Endodermal cell (in vitro differentiated cells): Measurements from ENCODE around the gene CYP4B1. TPM values are rescaled to one million over a fixed set of nuclear protein-coding genes. Genes with fewer than 3 reads are reported as not detected.

ENCODE experiments used
- DNase-seq: peaks from one replicate; pipeline ENCODE4 v3.0.0-alpha.2; 2017
- H3K27ac ChIP-seq: 2 replicates; pipeline ENCODE4 v1.5.1; 2013; ENCODE audit warnings: mild to moderate bottlenecking, low read depth, low read length, moderate library complexity
- H3K27me3 ChIP-seq: 2 replicates; pipeline ENCODE4 v1.6.1; 2013; ENCODE audit warnings: mild to moderate bottlenecking, low read length, moderate library complexity; ENCODE audit not compliant: insufficient read depth, control insufficient read depth, poor library complexity, severe bottlenecking
- H3K36me3 ChIP-seq: 2 replicates; pipeline ENCODE4 v1.7.0; 2013; ENCODE audit warnings: mild to moderate bottlenecking, low read length, moderate library complexity; ENCODE audit not compliant: control insufficient read depth, insufficient read depth
- H3K4me1 ChIP-seq: one replicate; pipeline ENCODE4 v1.7.0; 2013; ENCODE audit warnings: low read length; ENCODE audit not compliant: control insufficient read depth, insufficient read depth
- H3K4me3 ChIP-seq: 2 replicates; pipeline ENCODE4 v1.5.1; 2013; ENCODE audit warnings: mild to moderate bottlenecking, low read length, moderate library complexity
- H3K9ac ChIP-seq: 2 replicates; pipeline ENCODE4 v1.6.1; 2013; ENCODE audit warnings: mild to moderate bottlenecking, low read length, moderate library complexity; ENCODE audit not compliant: poor library complexity, severe bottlenecking; ENCODE audit errors: extremely low read depth
- H3K9me3 ChIP-seq: 2 replicates; pipeline ENCODE4 v1.6.1; 2013; ENCODE audit warnings: mild to moderate bottlenecking, low read length, moderate library complexity; ENCODE audit not compliant: control insufficient read depth
- H3K27ac Mint-ChIP-seq: 2 replicates; pipeline ENCODE4 v1.8.0; 2020; ENCODE audit warnings: mixed read lengths
- H3K27me3 Mint-ChIP-seq: 2 replicates; pipeline ENCODE4 v1.8.0; 2021; ENCODE audit warnings: mild to moderate bottlenecking, mixed read lengths; ENCODE audit not compliant: insufficient read depth
- H3K36me3 Mint-ChIP-seq: 2 replicates; pipeline ENCODE4 v1.8.0; 2020; ENCODE audit warnings: low read depth, mixed read lengths
- H3K4me1 Mint-ChIP-seq: 2 replicates; pipeline ENCODE4 v1.8.0; 2020; ENCODE audit warnings: mixed read lengths
- H3K4me3 Mint-ChIP-seq: 2 replicates; pipeline ENCODE4 v1.8.0; 2020; ENCODE audit warnings: mild to moderate bottlenecking, moderate library complexity, mixed read lengths
- H3K9me3 Mint-ChIP-seq: 2 replicates; pipeline ENCODE4 v1.8.0; 2020; ENCODE audit warnings: mild to moderate bottlenecking, mixed read lengths
- WGBS, 2 experiments: methylation state at CpG; one replicate each; pipeline versions ENCODE4 v1.1.5 to v1.1.7; 2013; ENCODE audit warnings: missing lambda C conversion rate in 2 of 2, mixed read lengths in 1 of 2; ENCODE audit not compliant: insufficient coverage in 1 of 2, insufficient read length in 1 of 2; 5-methylcytosine and 5-hydroxymethylcytosine counted together
- total RNA-seq, 2 donors: library from RNA; stranded (reverse); fragmentation: NEBNext Ultra II Directional in 1 of 2; extraction: Animal tissue kit (Norgen Biotek cat#: 25700) in 1 of 2; gene quantifications; 2 replicates in 1 of 2; 3 replicates in 1 of 2; pipeline ENCODE4 v1.2.1, GENCODE V29; 2021
- TF ChIP-seq, protein P1 (sequence below): fragments of 200-600 bp; sonication (generic); conservative IDR thresholded peaks from 2 replicates; pipeline ENCODE4 v1.5.0; 2021; ENCODE audit warnings: antibody characterized with exemption, mild to moderate bottlenecking

CYP4B1 gene
- total RNA-seq, 2 donors from 2014 or later: 0.92 to 2.0 TPM

DNA sequence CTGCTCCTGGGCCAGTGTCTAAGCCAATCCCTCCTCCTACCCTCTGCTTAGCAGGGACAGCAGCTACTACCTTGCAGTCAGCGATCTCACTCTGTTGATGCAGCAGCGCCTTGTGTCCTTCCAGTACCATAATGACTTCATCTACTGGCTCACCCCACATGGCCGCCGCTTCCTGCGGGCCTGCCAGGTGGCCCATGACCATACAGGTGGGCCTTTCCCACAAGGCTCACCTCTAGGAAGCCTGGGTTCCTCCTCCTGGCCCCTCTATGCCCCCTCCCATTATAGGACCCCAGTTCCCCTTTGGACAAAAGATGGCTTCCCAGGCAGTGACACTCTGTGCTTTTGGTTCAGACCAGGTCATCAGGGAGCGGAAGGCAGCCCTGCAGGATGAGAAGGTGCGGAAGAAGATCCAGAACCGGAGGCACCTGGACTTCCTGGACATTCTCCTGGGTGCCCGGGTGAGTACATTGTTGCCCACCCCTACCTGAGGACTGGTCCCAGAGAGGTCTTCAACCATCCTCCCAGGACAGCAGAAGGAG lies 15.1 kb downstream of the CYP4B1 start:
- H3K9ac ChIP-seq: no peak overlapping the region
- H3K9me3 ChIP-seq: peaks cover 6% of the 10 kb centered on the region
- H3K36me3 ChIP-seq: no peaks in the 10 kb centered on the region
- no peaks in the 10 kb centered on the region for H3K4me1 Mint-ChIP-seq
- no peaks in the 10 kb centered on the region for H3K36me3 Mint-ChIP-seq
- H3K27me3 ChIP-seq: no peaks in the 10 kb centered on the region
- no peak overlapping the region for H3K27ac ChIP-seq
- TF ChIP-seq, protein P1, sequence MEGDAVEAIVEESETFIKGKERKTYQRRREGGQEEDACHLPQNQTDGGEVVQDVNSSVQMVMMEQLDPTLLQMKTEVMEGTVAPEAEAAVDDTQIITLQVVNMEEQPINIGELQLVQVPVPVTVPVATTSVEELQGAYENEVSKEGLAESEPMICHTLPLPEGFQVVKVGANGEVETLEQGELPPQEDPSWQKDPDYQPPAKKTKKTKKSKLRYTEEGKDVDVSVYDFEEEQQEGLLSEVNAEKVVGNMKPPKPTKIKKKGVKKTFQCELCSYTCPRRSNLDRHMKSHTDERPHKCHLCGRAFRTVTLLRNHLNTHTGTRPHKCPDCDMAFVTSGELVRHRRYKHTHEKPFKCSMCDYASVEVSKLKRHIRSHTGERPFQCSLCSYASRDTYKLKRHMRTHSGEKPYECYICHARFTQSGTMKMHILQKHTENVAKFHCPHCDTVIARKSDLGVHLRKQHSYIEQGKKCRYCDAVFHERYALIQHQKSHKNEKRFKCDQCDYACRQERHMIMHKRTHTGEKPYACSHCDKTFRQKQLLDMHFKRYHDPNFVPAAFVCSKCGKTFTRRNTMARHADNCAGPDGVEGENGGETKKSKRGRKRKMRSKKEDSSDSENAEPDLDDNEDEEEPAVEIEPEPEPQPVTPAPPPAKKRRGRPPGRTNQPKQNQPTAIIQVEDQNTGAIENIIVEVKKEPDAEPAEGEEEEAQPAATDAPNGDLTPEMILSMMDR: no peak
- H3K4me1 ChIP-seq: no peaks in the 10 kb centered on the region
- H3K4me3 Mint-ChIP-seq: no peak overlapping the region
- 92 to 94% methylated on average over 3 to 9 of the region's 9 CpGs for WGBS, 2 experiments
- peaks cover 16% of the 10 kb centered on the region for H3K27me3 Mint-ChIP-seq
- no peak overlapping the region for H3K4me3 ChIP-seq
- no peak overlapping the region for H3K27ac Mint-ChIP-seq
- peak; percentile 26 for DNase-seq
- H3K9me3 Mint-ChIP-seq: no peaks in the 10 kb centered on the region

DNA sequence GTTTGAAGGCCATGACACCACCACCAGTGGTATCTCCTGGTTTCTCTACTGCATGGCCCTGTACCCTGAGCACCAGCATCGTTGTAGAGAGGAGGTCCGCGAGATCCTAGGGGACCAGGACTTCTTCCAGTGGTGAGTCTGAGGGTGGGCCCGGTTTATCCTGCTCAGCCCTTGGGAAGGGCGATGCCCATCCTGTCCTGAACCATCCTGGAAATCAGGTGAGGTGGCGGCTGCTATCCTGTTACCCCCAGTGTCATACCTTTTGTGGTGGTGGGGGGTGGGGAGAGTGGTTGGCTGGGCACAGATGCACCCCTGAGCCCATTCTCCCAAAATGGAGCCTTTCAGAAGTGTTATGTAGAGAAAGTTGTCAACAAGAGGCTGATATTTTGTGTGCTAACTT lies 16.3 kb downstream of the CYP4B1 start:
- no peak overlapping the region for H3K27ac Mint-ChIP-seq
- DNase-seq: no peak
- Histone ChIP-seq H3K4me3 (no peak overlapping the region), H3K27me3 (no peaks in the 10 kb centered on the region), H3K4me1 (no peaks in the 10 kb centered on the region), H3K9ac (no peak overlapping the region), H3K9me3 (no peaks in the 10 kb centered on the region), H3K36me3 (no peaks in the 10 kb centered on the region), H3K27ac (no peak overlapping the region)
- H3K4me3 Mint-ChIP-seq: no peak overlapping the region
- TF ChIP-seq, protein P1: no peak
- H3K9me3 Mint-ChIP-seq: no peaks in the 10 kb centered on the region
- H3K27me3 Mint-ChIP-seq: peaks cover 16% of the 10 kb centered on the region
- WGBS, 2 experiments: 96 to 100% methylated on average over 5 to 6 of the region's 6 CpGs
- no peaks in the 10 kb centered on the region for H3K4me1 Mint-ChIP-seq
- no peaks in the 10 kb centered on the region for H3K36me3 Mint-ChIP-seq

DNA sequence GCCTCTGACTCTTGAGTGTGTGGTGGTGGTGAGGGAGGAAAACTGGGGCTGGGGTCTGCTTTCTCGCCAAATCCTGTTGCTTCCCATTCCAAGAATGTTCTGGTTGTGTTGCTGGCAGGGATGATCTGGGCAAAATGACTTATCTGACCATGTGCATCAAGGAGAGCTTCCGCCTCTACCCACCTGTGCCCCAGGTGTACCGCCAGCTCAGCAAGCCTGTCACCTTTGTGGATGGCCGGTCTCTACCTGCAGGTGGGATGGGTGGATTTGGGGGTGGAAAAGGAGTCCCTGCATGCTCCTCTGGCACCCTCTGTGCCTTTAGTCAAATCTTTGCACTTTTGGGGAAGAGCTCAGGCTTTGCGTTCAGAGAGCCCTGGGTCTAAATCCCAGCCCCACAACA lies 18.1 kb downstream of the CYP4B1 start:
- WGBS, 2 experiments: 80 to 94% methylated on average over 1 to 5 of the region's 5 CpGs
- Mint-ChIP-seq H3K4me3 (no peak overlapping the region), H3K36me3 (no peaks in the 10 kb centered on the region), H3K27me3 (peaks cover 16% of the 10 kb centered on the region), H3K9me3 (peaks cover 3% of the 10 kb centered on the region), H3K4me1 (no peaks in the 10 kb centered on the region), H3K27ac (no peak overlapping the region)
- DNase-seq: peak; percentile 27
- H3K27ac ChIP-seq: no peak overlapping the region
- no peaks in the 10 kb centered on the region for H3K4me1 ChIP-seq
- H3K9me3 ChIP-seq: no peaks in the 10 kb centered on the region
- no peak overlapping the region for H3K9ac ChIP-seq
- TF ChIP-seq, protein P1: no peak
- no peaks in the 10 kb centered on the region for H3K36me3 ChIP-seq
- H3K27me3 ChIP-seq: no peaks in the 10 kb centered on the region
- no peak overlapping the region for H3K4me3 ChIP-seq
